Cardiac ventricle fibroblast (primary cell): ENCODE measurements around the gene CLCA2. TPM values are rescaled to one million over a fixed set of nuclear protein-coding genes. Genes with fewer than 3 reads are reported as not detected.

ENCODE experiments used
- total RNA-seq: library from RNA; depleted of rRNA; stranded (reverse); fragments of >200 nt; gene quantifications from 2 replicates; pipeline ENCODE4 v1.2.3, GENCODE V29; 2015

Gene CLCA2, protein sequence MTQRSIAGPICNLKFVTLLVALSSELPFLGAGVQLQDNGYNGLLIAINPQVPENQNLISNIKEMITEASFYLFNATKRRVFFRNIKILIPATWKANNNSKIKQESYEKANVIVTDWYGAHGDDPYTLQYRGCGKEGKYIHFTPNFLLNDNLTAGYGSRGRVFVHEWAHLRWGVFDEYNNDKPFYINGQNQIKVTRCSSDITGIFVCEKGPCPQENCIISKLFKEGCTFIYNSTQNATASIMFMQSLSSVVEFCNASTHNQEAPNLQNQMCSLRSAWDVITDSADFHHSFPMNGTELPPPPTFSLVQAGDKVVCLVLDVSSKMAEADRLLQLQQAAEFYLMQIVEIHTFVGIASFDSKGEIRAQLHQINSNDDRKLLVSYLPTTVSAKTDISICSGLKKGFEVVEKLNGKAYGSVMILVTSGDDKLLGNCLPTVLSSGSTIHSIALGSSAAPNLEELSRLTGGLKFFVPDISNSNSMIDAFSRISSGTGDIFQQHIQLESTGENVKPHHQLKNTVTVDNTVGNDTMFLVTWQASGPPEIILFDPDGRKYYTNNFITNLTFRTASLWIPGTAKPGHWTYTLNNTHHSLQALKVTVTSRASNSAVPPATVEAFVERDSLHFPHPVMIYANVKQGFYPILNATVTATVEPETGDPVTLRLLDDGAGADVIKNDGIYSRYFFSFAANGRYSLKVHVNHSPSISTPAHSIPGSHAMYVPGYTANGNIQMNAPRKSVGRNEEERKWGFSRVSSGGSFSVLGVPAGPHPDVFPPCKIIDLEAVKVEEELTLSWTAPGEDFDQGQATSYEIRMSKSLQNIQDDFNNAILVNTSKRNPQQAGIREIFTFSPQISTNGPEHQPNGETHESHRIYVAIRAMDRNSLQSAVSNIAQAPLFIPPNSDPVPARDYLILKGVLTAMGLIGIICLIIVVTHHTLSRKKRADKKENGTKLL
- total RNA-seq, result 1.1 and 4.3 TPM in 2 replicates

DNA sequence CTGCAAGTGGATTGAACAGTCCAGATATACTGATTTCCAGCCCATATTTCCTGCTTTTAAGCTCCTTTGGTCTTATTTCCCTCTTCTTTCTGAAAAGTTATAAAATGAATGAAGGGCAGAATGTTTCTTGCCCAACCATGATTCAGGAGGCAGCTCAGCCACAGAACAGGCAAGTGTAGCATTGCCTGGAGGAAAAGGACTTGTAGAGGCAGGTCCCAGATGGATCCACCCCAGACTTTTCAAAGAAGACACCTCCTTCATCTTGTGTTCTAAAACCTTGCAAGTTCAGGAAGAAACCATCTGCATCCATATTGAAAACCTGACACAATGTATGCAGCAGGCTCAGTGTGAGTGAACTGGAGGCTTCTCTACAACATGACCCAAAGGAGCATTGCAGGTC lies at the start of gene CLCA2:
TSS of gene CLCA2 (plus strand) at position 299 of the 400 bp plus-strand sequence. CDS start at position 376, 77 bp downstream.

GRCh38 chr1:86395751-86396497 lies 28.0 kb upstream of the CLCA2 start, which contains the start of gene ODF2L:
ODF2L (minus strand) TSS chr1:86396323; CDS start chr1:86387027, 9,296 bp downstream.

DNA sequence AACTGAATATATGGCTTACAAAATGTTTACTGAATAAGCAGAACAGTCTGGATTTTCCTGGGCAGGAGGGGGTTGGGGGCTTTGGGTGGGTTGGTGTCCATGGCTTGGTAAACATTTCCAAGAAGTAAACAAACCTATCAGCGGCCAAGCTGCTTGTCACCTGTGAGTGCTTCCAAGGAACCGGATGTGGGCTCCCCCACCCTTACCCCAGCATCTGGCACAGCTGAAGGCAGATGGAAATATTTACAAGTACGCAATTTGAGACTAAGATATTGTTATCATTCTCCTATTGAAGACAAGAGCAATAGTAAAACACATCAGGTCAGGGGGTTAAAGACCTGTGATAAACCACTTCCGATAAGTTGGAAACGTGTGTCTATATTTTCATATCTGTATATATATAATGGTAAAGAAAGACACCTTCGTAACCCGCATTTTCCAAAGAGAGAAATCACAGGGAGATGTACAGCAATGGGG lies 44.6 kb downstream of the CLCA2 start, which contains the start of gene CLCA1:
TSS of gene CLCA1 (plus strand) at position 427 of the 477 bp plus-strand sequence. CDS start at position 472, 45 bp downstream.

Other genes starting within 250 kb of the CLCA2 start
- 9.4 and 14.1 TPM in 2 replicates for gene ODF2L, start 27.8 kb upstream of the CLCA2 start, total RNA-seq
- not detected in 2 replicates for gene CLCA1, start 44.8 kb downstream of the CLCA2 start, total RNA-seq
- not detected in 2 replicates for gene CLCA4, start 122.9 kb downstream of the CLCA2 start, total RNA-seq